DOHH2 (cell line): ENCODE results near the gene FAM3B.

Source experiments
- CTCF ChIP-seq: fragments of 200-600 bp; sonication (generic); IDR thresholded peaks from one replicate; pipeline ENCODE4 v1.5.1; 2014; ENCODE audit warnings: antibody characterized with exemption, mild to moderate bottlenecking, low read depth, low read length; ENCODE audit not compliant: poor library complexity, severe bottlenecking
- EZH2phosphoT487 ChIP-seq: fragments of 200-600 bp; sonication (generic); IDR thresholded peaks from 2 replicates; pipeline ENCODE4 v1.6.1; 2017; ENCODE audit warnings: borderline replicate concordance, mild to moderate bottlenecking, antibody characterized with exemption, low read length, moderate library complexity, mixed read lengths

- TF ChIP-seq CTCF (no peak), EZH2phosphoT487 (no peak)
Measured at GRCh38 chr21:41294548-41295231, 21.9 kb upstream of the FAM3B start.
